Measurements from ENCODE around the gene A3GALT2. TPM values are rescaled to one million over a fixed set of nuclear protein-coding genes. Genes with fewer than 3 reads are reported as not detected.

The A3GALT2 gene
- total RNA-seq, 1 donor from 2014 or later, result not detected

- intact Hi-C loops (cut with micrococcal nuclease), result no loop called here
Measured at GRCh38 chr1:33334081-33334552, 13.2 kb upstream of the A3GALT2 start.

- intact Hi-C loops (cut with micrococcal nuclease), result no loop called here
Measured at GRCh38 chr1:33332881-33333280, 12.0 kb upstream of the A3GALT2 start.

GRCh38 chr1:33332357-33332789 lies 11.5 kb upstream of the A3GALT2 start:
- intact Hi-C loops (cut with micrococcal nuclease), result no loop called here

- intact Hi-C loops (cut with micrococcal nuclease), result no loop called here
Measured at GRCh38 chr1:33331444-33332356, 10.8 kb upstream of the A3GALT2 start.

- intact Hi-C loops (cut with micrococcal nuclease), result no loop called here
Measured at GRCh38 chr1:33330906-33331305, 10.0 kb upstream of the A3GALT2 start.

- intact Hi-C loops (cut with micrococcal nuclease), result no loop called here
Measured at GRCh38 chr1:33330361-33330890, 9.5 kb upstream of the A3GALT2 start.

GRCh38 chr1:33329600-33330305 lies 8.9 kb upstream of the A3GALT2 start:
- intact Hi-C loops (cut with micrococcal nuclease), result no loop called here

- intact Hi-C loops (cut with micrococcal nuclease), result no loop called here
Measured at GRCh38 chr1:33328817-33329216, 7.9 kb upstream of the A3GALT2 start.

GRCh38 chr1:33327587-33328325 lies 6.9 kb upstream of the A3GALT2 start:
- intact Hi-C loops (cut with micrococcal nuclease), result no loop called here

GRCh38 chr1:33326785-33327184 lies 5.9 kb upstream of the A3GALT2 start:
- intact Hi-C loops (cut with micrococcal nuclease), result no loop called here

GRCh38 chr1:33324677-33325575 lies 4.0 kb upstream of the A3GALT2 start:
- intact Hi-C loops (cut with micrococcal nuclease), result no loop called here

GRCh38 chr1:33323663-33324477 lies 3.0 kb upstream of the A3GALT2 start:
- intact Hi-C loops (cut with micrococcal nuclease), result no loop called here

GRCh38 chr1:33322870-33323585 lies 2.1 kb upstream of the A3GALT2 start:
- intact Hi-C loops (cut with micrococcal nuclease), result no loop called here

- intact Hi-C loops (cut with micrococcal nuclease), result no loop called here
Measured at GRCh38 chr1:33322109-33322508, 1.2 kb upstream of the A3GALT2 start.

GRCh38 chr1:33321178-33321577 lies 280 bp upstream of the A3GALT2 start:
- intact Hi-C loops (cut with micrococcal nuclease), result no loop called here

- intact Hi-C loops (cut with micrococcal nuclease), result no loop called here
Measured at GRCh38 chr1:33319949-33320618, 814 bp downstream of the A3GALT2 start.

GRCh38 chr1:33319186-33319948 lies 1.5 kb downstream of the A3GALT2 start:
- intact Hi-C loops (cut with micrococcal nuclease), result no loop called here

All from T-helper 1 cell treated with Interleukin-12 subunit alpha and Interleukin-12 subunit beta and Interleukin-4 antibody, amounts not matched to agents 30 ng/mL and 1 ng/mL, for 36 hours (primary cell).